DND-41 (cell line): ENCODE measurements around the gene GATD1.

Source experiments
- ATAC-seq: fragments of 200-7000 bp; cut with Tn5 transposase; 3 replicates; pipeline ENCODE4 v1.9.1; 2021; ENCODE audit warnings: low read depth; ENCODE audit not compliant: insufficient read depth
- DNase-seq: peaks from one replicate; pipeline ENCODE4 v3.0.0-alpha.2; 2020
- H2AFZ ChIP-seq: 2 replicates; pipeline ENCODE4 v1.6.0; 2012; ENCODE audit warnings: low read depth, low read length
- H3K27ac ChIP-seq: 2 replicates; pipeline ENCODE4 v1.5.1; 2012; ENCODE audit warnings: low read length, inconsistent platforms
- H3K27me3 ChIP-seq: fragments of 200-600 bp; sonication (generic); 2 replicates; pipeline ENCODE4 v1.6.0; 2012; ENCODE audit warnings: low read length, mild to moderate bottlenecking, inconsistent platforms; ENCODE audit not compliant: insufficient read depth, poor library complexity
- H3K36me3 ChIP-seq: 2 replicates; pipeline ENCODE4 v1.5.1; 2012; ENCODE audit warnings: low read length, inconsistent platforms; ENCODE audit not compliant: insufficient read depth
- H3K4me1 ChIP-seq: 2 replicates; pipeline ENCODE4 v1.5.1; 2012; ENCODE audit warnings: mild to moderate bottlenecking, low read length; ENCODE audit not compliant: insufficient read depth
- H3K4me2 ChIP-seq: 2 replicates; pipeline ENCODE4 v1.6.0; 2012; ENCODE audit warnings: mild to moderate bottlenecking, moderate library complexity, low read length, inconsistent platforms; ENCODE audit not compliant: insufficient read depth
- H3K4me3 ChIP-seq, 2 experiments: fragments of 200-600 bp in 1 of 2; shearing (Covaris generic) in 1 of 2; 2 replicates each; pipeline ENCODE4 v1.5.1; 2012 to 2016; ENCODE audit warnings: inconsistent platforms in 2 of 2, low read length in 2 of 2, mild to moderate bottlenecking in 2 of 2, low read depth in 1 of 2, moderate library complexity in 1 of 2
- H3K79me2 ChIP-seq: 2 replicates; pipeline ENCODE4 v1.6.0; 2012; ENCODE audit warnings: low read length, inconsistent platforms; ENCODE audit not compliant: insufficient read depth
- H3K9ac ChIP-seq: 2 replicates; pipeline ENCODE4 v1.6.0; 2012; ENCODE audit warnings: low read depth, mild to moderate bottlenecking, inconsistent platforms, low read length, moderate library complexity
- H3K9me3 ChIP-seq: 2 replicates; pipeline ENCODE4 v1.5.1; 2012; ENCODE audit warnings: low read length, moderate library complexity, mild to moderate bottlenecking, inconsistent platforms; ENCODE audit not compliant: insufficient read depth, severe bottlenecking
- H4K20me1 ChIP-seq: 2 replicates; pipeline ENCODE4 v1.6.0; 2012; ENCODE audit warnings: low read length; ENCODE audit not compliant: insufficient read depth
- CTCF ChIP-seq: IDR thresholded peaks from 2 replicates; pipeline ENCODE4 v1.5.1; 2012; ENCODE audit warnings: borderline replicate concordance, low read length, moderate library complexity, mild to moderate bottlenecking; ENCODE audit not compliant: poor library complexity, severe bottlenecking; ENCODE audit errors: extremely low read depth
- EZH2 ChIP-seq: IDR thresholded peaks from 3 replicates; pipeline ENCODE4 v1.6.1; 2012; ENCODE audit warnings: borderline replicate concordance, low read depth, mild to moderate bottlenecking, moderate library complexity, low read length, inconsistent platforms; ENCODE audit not compliant: severe bottlenecking

GATD1 gene

GRCh38 chr11:790721-791564, 13.7 kb upstream of the GATD1 start:
- Histone ChIP-seq H3K4me3 (no peak overlapping the region), H3K9me3 (no peaks in the 10 kb centered on the region), H3K36me3 (peaks cover 29% of the 10 kb centered on the region), H4K20me1 (peaks cover 33% of the 10 kb centered on the region), H2AFZ (no peak overlapping the region), H3K27ac (no peak overlapping the region), H3K27me3 (no peaks in the 10 kb centered on the region), H3K4me2 (no peak overlapping the region), H3K79me2 (peaks cover 7% of the 10 kb centered on the region), H3K4me1 (peaks cover 13% of the 10 kb centered on the region), H3K9ac (no peak overlapping the region)
- ATAC-seq (0 out of 3 replicates have a peak, but pooled peaks have one; percentile 10), DNase-seq (no peak)
- no peak for TF ChIP-seq EZH2
- TF ChIP-seq CTCF: no peak

GRCh38 chr11:789943-790342, 12.7 kb upstream of the GATD1 start, which contains the start of gene CEND1:
Gene CEND1 (minus strand): TSS chr11:790090. CDS start chr11:788576, 1,514 bp downstream.
- H3K4me2 ChIP-seq: no peak within 1 kb of the TSS
- H3K4me3 ChIP-seq: no peak within 1 kb of the TSS
- DNase-seq: no peak

GRCh38 chr11:788953-789940, 12.0 kb upstream of the GATD1 start:
- no peak overlapping the region for H3K4me3 ChIP-seq
- no peak overlapping the region for H2AFZ ChIP-seq
- no peak for ATAC-seq
- H3K9ac ChIP-seq: no peak overlapping the region
- peaks cover 24% of the 10 kb centered on the region for H4K20me1 ChIP-seq
- H3K36me3 ChIP-seq: peaks cover 24% of the 10 kb centered on the region
- no peak overlapping the region for H3K4me2 ChIP-seq
- no peak for DNase-seq
- TF ChIP-seq CTCF (no peak), EZH2 (no peak)
- no peaks in the 10 kb centered on the region for H3K9me3 ChIP-seq
- H3K27ac ChIP-seq: no peak overlapping the region
- no peaks in the 10 kb centered on the region for H3K4me1 ChIP-seq
- H3K79me2 ChIP-seq: no peaks in the 10 kb centered on the region
- H3K27me3 ChIP-seq: no peaks in the 10 kb centered on the region

More at GRCh38 chr11:789943-790342, 12.7 kb upstream of the GATD1 start, which contains the start of gene CEND1:
- Histone ChIP-seq H3K79me2 (no peaks in the 10 kb centered on the region), H3K36me3 (peaks cover 29% of the 10 kb centered on the region), H4K20me1 (peaks cover 25% of the 10 kb centered on the region), H2AFZ (no peak within 1 kb of the TSS), H3K4me1 (peaks cover 3% of the 10 kb centered on the region), H3K27me3 (no peaks in the 10 kb centered on the region), H3K27ac (no peak within 1 kb of the TSS), H3K9me3 (no peaks in the 10 kb centered on the region), H3K9ac (no peak within 1 kb of the TSS)
- ATAC-seq: no peak
- no peak for TF ChIP-seq EZH2
- no peak for TF ChIP-seq CTCF
